ENCODE data around the gene AKR1B15.

AKR1B15 gene

GRCh38 chr7:134618756-134619530 is 70.0 kb downstream of the AKR1B15 start:
- DNase-seq (ENCODE audit: low read depth) = peak; percentile 72

GRCh38 chr7:134619627-134620331 is 70.9 kb downstream of the AKR1B15 start:
- DNase-seq (ENCODE audit: low read depth) = peak; percentile 92

- no peak for DNase-seq (ENCODE audit: low read depth)
These were observed 73.5 kb downstream of the AKR1B15 start for GRCh38 chr7:134622303-134622995.

- no peak for DNase-seq (ENCODE audit: low read depth)
These were observed 74.3 kb downstream of the AKR1B15 start for GRCh38 chr7:134623193-134623592.

GRCh38 chr7:134625550-134625949 is 76.6 kb downstream of the AKR1B15 start:
- peak; percentile 28 for DNase-seq (ENCODE audit: low read depth)

GRCh38 chr7:134627109-134627774 is 78.3 kb downstream of the AKR1B15 start:
- no peak for DNase-seq (ENCODE audit: low read depth)

GRCh38 chr7:134627775-134628153 is 78.9 kb downstream of the AKR1B15 start:
- no peak for DNase-seq (ENCODE audit: low read depth)

GRCh38 chr7:134629445-134629844 is 80.5 kb downstream of the AKR1B15 start:
- no peak for DNase-seq (ENCODE audit: low read depth)
